Keratinocyte (primary cell): ENCODE measurements around the gene GSN. TPM values are rescaled to one million over a fixed set of nuclear protein-coding genes. Genes with fewer than 3 reads are reported as not detected.

Source experiments
- DNase-seq: peaks from one replicate; pipeline ENCODE4 v3.0.0-alpha.2; 2011; ENCODE audit warnings: low read depth, missing footprints, low spot score
- FAIRE-seq: peaks from 2 replicates; lab custom pipeline; 2011; peaks lifted over from hg19 to GRCh38; lab: Jason Lieb, UNC
- H2AFZ ChIP-seq: 2 replicates; pipeline ENCODE4 v1.6.0; 2012; ENCODE audit warnings: low read length, control low read depth, inconsistent platforms; ENCODE audit not compliant: control insufficient read depth
- H3K27ac ChIP-seq: 2 replicates; pipeline ENCODE4 v1.5.1; 2011; ENCODE audit warnings: low read length; ENCODE audit not compliant: control insufficient read depth, insufficient read depth
- H3K27me3 ChIP-seq: 3 replicates; pipeline ENCODE4 v1.6.0; 2011; ENCODE audit warnings: low read length; ENCODE audit not compliant: control insufficient read depth, insufficient read depth; ENCODE audit errors: extremely low read depth
- H3K36me3 ChIP-seq, 2 experiments: 2 replicates in 1 of 2; 3 replicates in 1 of 2; pipeline ENCODE4 v1.5.1; 2011; ENCODE audit warnings: low read length in 2 of 2, mild to moderate bottlenecking in 1 of 2; ENCODE audit not compliant: control insufficient read depth in 2 of 2, insufficient read depth in 2 of 2; ENCODE audit errors: extremely low read depth in 1 of 2
- H3K4me1 ChIP-seq: 3 replicates; pipeline ENCODE4 v1.5.1; 2011; ENCODE audit warnings: low read length; ENCODE audit not compliant: control insufficient read depth, insufficient read depth; ENCODE audit errors: extremely low read depth
- H3K4me2 ChIP-seq: 3 replicates; pipeline ENCODE4 v1.6.0; 2011; ENCODE audit warnings: low read depth, low read length; ENCODE audit not compliant: control insufficient read depth, insufficient read depth; ENCODE audit errors: extremely low read depth
- H3K4me3 ChIP-seq, 3 experiments: fragments of 200-600 bp in 1 of 3; sonication (generic) in 1 of 3; 2 replicates in 2 of 3; 3 replicates in 1 of 3; pipeline ENCODE4 v1.5.1; 2011 to 2016; ENCODE audit warnings: low read length in 3 of 3, mild to moderate bottlenecking in 3 of 3, control low read depth in 2 of 3, inconsistent platforms in 1 of 3, low read depth in 1 of 3, mixed read lengths in 1 of 3, mixed run types in 1 of 3, moderate library complexity in 1 of 3; ENCODE audit not compliant: control insufficient read depth in 2 of 3, insufficient read depth in 2 of 3; ENCODE audit errors: extremely low read depth in 1 of 3
- H3K79me2 ChIP-seq: 2 replicates; pipeline ENCODE4 v1.6.0; 2012; ENCODE audit warnings: low read length; ENCODE audit not compliant: control insufficient read depth, insufficient read depth
- H3K9ac ChIP-seq: 3 replicates; pipeline ENCODE4 v1.6.0; 2011; ENCODE audit warnings: low read length; ENCODE audit not compliant: control insufficient read depth, insufficient read depth; ENCODE audit errors: extremely low read depth
- H3K9me1 ChIP-seq: 3 replicates; pipeline ENCODE4 v1.6.0; 2011; ENCODE audit warnings: low read length; ENCODE audit not compliant: control insufficient read depth, insufficient read depth; ENCODE audit errors: extremely low read depth
- H3K9me3 ChIP-seq: 2 replicates; pipeline ENCODE4 v1.5.1; 2012; ENCODE audit warnings: low read depth, low read length; ENCODE audit not compliant: control insufficient read depth
- H4K20me1 ChIP-seq: 3 replicates; pipeline ENCODE4 v1.6.0; 2011; ENCODE audit warnings: low read length; ENCODE audit not compliant: control insufficient read depth, insufficient read depth; ENCODE audit errors: extremely low read depth
- CTCF ChIP-seq, 3 experiments: IDR thresholded peaks in 1 of 3; conservative IDR thresholded peaks in 1 of 3; optimal IDR thresholded peaks in 1 of 3; 2 replicates in 2 of 3; 3 replicates in 1 of 3; pipeline versions ENCODE3 to v1.5.1; 2011; ENCODE audit warnings: low read length in 3 of 3, mild to moderate bottlenecking in 3 of 3, moderate library complexity in 2 of 3, control low read depth in 1 of 3, inconsistent platforms in 1 of 3; ENCODE audit not compliant: insufficient read depth in 2 of 3; ENCODE audit errors: extremely low read depth in 1 of 3
- EZH2 ChIP-seq: IDR thresholded peaks from one replicate; pipeline ENCODE4 v1.6.1; 2012; ENCODE audit warnings: inconsistent platforms, mild to moderate bottlenecking, low read length, moderate library complexity
- dilution Hi-C: fragments of 300-500 bp; cut with MboI; formaldehyde crosslinking; loops from one replicate; pipeline ENCODE4 v1.7.0; 2020; ENCODE audit warnings: low sequenced_read_pairs; ENCODE audit not compliant: extremely low pct_ligation_motif_present
- polyA plus RNA-seq, 5 experiments: library from polyadenylated mRNA; depleted of rRNA in 3 of 5; stranded (reverse) in 3 of 5; stranded (forward) in 1 of 5; unstranded in 1 of 5; fragments of >200 nt; gene quantifications; 1 replicate in 1 of 5; 2 replicates in 3 of 5; 3 replicates in 1 of 5; pipeline versions ENCODE4 v1.2.1 to v1.2.3, GENCODE V29; 2011 to 2012; ENCODE audit warnings: missing spikeins in 2 of 5, low read depth in 1 of 5, low replicate concordance in 1 of 5

The GSN gene
- polyA plus RNA-seq, 1 donor (not counting 4 experiments of a cell fraction or from before 2014, with no cell fraction given): 166 TPM

- FAIRE-seq (no peak), DNase-seq (no peak)
- Histone ChIP-seq H3K27ac (no peak overlapping the region), H4K20me1 (no peaks in the 10 kb centered on the region), H2AFZ (no peak overlapping the region), H3K27me3 (no peaks in the 10 kb centered on the region), H3K79me2 (no peaks in the 10 kb centered on the region), H3K4me1 (no peaks in the 10 kb centered on the region), H3K4me2 (no peak overlapping the region), H3K9me1 (no peaks in the 10 kb centered on the region), H3K36me3 (peaks cover 7 to 21% of the 10 kb centered on the region in 2 experiments), H3K9ac (no peak overlapping the region), H3K4me3 (no peak overlapping the region), H3K9me3 (no peaks in the 10 kb centered on the region)
- dilution Hi-C loops: no loop called here
- TF ChIP-seq EZH2 (no peak), CTCF (optimal IDR thresholded peaks at IDR 0.05 in 1 of 3, IDR thresholded peaks at IDR 0.05 in 1 of 3, conservative IDR thresholded peaks at IDR 0.05 in 1 of 3; ENCODE audit: extremely low read depth in 1 of 3, insufficient read depth in 2 of 3, low read length in 3 of 3) (no peak)
Observed at GRCh38 chr9:121345070-121345469, 77.1 kb downstream of the GSN start.

GRCh38 chr9:121348221-121348620 is 80.3 kb downstream of the GSN start:
- Histone ChIP-seq H3K27me3 (no peaks in the 10 kb centered on the region), H4K20me1 (no peaks in the 10 kb centered on the region), H3K79me2 (no peaks in the 10 kb centered on the region), H3K9ac (no peak overlapping the region), H3K36me3 (peaks cover 11 to 29% of the 10 kb centered on the region in 2 experiments), H3K4me1 (peaks cover 9% of the 10 kb centered on the region), H3K27ac (no peak overlapping the region), H3K9me3 (no peaks in the 10 kb centered on the region), H2AFZ (no peak overlapping the region), H3K4me3 (no peak overlapping the region), H3K9me1 (no peaks in the 10 kb centered on the region), H3K4me2 (no peak overlapping the region)
- TF ChIP-seq EZH2: no peak
- no peak for TF ChIP-seq CTCF (optimal IDR thresholded peaks at IDR 0.05 in 1 of 3, IDR thresholded peaks at IDR 0.05 in 1 of 3, conservative IDR thresholded peaks at IDR 0.05 in 1 of 3; ENCODE audit: extremely low read depth in 1 of 3, insufficient read depth in 2 of 3, low read length in 3 of 3)
- FAIRE-seq: no peak
- DNase-seq: no peak
- dilution Hi-C loops: no loop called here
